ENCODE measurements around the gene SUCNR1. TPM values are rescaled to one million over a fixed set of nuclear protein-coding genes. Genes with fewer than 3 reads are reported as not detected.
"Not testable (repeated sequence)": the region's sequence is repeated elsewhere in the genome, so short reads cannot be mapped to it uniquely, and the experiment has no call there.

SUCNR1 gene
- total RNA-seq, 1 experiment from 2014 or later: 0.03 TPM

DNA sequence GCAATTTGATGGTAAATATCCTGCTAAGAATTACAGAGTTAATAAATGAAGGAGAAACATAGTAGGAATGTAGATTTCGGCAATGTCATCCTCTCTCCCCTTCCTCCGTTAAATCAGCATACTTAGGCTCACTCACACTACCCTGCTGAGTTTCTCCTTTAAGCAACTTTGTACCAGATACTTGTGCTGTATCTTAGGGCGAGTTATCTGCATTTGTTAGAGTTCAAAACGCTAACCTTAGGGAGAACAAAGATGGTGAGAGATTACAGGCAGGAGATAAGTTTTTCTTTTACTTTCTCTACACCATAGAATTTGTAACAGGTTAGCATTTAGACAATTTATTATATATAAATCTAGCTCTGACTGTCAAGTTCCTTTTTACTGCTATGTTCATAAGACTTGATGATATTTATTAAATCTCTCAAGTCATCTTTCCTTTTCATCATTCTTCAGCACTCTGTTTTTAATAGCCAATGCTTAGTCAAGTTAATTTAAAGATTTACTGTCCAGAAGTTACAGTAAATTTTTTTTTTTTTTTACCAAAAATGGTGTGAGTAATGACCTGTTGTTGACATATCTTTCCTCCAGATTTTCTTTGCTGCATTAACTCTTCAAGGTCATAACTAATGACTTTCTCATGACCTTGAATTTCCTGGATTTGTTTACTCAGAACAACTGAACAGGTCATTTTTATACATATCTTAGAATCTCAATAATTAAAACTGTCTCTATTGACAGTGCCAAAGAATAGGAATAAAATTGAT, 22.2 kb downstream of the SUCNR1 start:
- in situ Hi-C loops (cut with HindIII; ENCODE audit: low pct_unique_long_range_greater_than_20kb, low sequenced_read_pairs): no loop called here
- DNase-seq (ENCODE audit: low read depth, low spot score): no peak

- DNase-seq (ENCODE audit: low read depth, low spot score): no peak
- in situ Hi-C loops (cut with HindIII; ENCODE audit: low pct_unique_long_range_greater_than_20kb, low sequenced_read_pairs): no loop called here
Measured at GRCh38 chr3:151896246-151897012, 23.0 kb downstream of the SUCNR1 start.

- in situ Hi-C loops (cut with HindIII; ENCODE audit: low pct_unique_long_range_greater_than_20kb, low sequenced_read_pairs); DNase-seq (ENCODE audit: low read depth, low spot score): not testable (repeated sequence)
Measured at GRCh38 chr3:151898121-151898520, 24.7 kb downstream of the SUCNR1 start.

DNA sequence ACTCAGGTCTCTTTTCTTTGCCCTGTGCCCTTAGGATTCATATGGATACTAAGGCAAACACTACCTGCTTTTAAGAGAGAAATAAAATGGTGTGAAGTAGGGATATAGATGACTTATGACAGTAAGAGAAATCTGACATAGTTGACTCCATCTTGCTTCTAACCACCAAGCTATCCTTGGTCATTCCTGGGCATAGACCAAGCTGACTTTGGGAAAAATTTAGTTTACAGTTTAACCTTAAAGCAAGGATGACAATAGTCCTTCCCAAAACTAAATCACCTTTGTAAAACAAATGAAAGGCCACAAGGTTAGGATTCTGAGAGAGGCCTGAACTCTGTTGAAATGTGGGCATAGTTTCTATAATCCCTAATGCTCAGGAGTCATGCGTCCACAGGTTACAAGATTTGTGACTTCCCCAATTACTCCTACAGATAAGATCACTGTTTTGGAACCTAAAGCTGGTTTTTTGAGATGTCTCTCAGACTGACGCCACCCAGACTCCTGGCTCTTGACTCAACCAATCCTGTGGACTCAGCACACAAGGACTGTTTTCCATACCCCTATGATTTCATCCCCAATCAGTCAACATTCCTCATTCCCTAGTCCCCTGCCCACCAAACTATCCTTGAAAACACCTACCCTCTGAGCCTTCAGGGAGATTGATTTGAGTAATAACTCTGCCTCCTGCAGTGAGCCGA, 25.3 kb downstream of the SUCNR1 start:
- DNase-seq (ENCODE audit: low read depth, low spot score); in situ Hi-C loops (cut with HindIII; ENCODE audit: low pct_unique_long_range_greater_than_20kb, low sequenced_read_pairs): not testable (repeated sequence)

DNA sequence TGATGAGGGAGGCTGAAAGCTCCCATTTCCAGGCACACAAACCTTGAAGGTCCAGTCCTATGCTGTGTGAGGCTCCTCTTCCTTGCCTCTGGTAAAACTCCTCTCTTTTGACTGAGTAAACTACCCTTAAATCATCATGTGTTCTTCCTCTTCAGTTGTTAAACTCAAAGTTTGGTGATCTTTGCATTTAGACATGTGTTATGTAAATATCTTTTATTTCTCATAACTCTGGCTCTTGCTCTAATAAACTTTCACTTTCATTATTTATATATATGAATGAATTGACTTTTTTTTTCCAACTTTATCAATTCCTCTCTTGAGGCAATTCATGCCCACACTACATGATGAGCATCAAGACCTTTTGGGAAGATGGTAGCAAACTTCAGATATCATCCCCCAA, 26.6 kb downstream of the SUCNR1 start:
- in situ Hi-C loops (cut with HindIII; ENCODE audit: low pct_unique_long_range_greater_than_20kb, low sequenced_read_pairs): no loop called here
- no peak for DNase-seq (ENCODE audit: low read depth, low spot score)

- DNase-seq (ENCODE audit: low read depth, low spot score): no peak
- in situ Hi-C loops (cut with HindIII; ENCODE audit: low pct_unique_long_range_greater_than_20kb, low sequenced_read_pairs): no loop called here
Measured at GRCh38 chr3:151900460-151900859, 27.0 kb downstream of the SUCNR1 start.

DNA sequence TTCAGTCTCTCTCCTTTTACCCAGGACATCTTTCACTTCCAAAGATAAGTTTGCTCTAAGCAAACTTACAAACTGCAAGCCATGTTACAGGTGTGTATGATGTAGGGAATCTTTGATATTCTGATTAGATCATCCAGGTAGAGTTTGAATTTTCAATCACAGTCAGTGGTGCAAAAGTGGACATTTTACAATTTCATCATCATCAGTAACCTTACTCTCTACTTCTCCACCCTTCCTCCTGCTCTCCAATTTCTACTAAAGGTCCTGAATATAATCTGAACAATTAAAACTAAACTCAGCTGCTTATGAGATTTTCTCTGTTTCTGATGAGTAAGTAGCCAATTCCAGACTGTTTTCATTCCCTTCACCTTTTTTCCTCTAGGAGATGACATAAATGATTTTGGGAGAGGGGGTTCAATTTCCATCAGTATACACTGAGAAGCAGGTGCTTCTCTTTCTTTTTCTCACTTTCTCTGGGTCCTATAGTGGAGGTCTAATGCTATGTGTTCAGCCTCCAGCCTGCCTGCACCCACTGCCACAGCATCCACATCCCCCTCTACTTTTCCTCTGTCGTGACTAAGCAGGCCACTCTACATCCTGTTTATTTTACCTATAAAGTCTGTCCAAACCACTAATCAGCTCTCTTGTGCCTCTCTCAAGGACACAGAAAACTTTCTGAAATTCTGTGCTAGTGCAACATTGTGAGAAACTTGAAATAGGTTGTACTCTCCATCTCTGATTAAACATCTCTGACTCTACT, 27.6 kb downstream of the SUCNR1 start:
- in situ Hi-C loops (cut with HindIII; ENCODE audit: low pct_unique_long_range_greater_than_20kb, low sequenced_read_pairs): no loop called here
- no peak for DNase-seq (ENCODE audit: low read depth, low spot score)

GRCh38 chr3:151901644-151902285, 28.3 kb downstream of the SUCNR1 start:
- DNase-seq (ENCODE audit: low read depth, low spot score): no peak
- in situ Hi-C loops (cut with HindIII; ENCODE audit: low pct_unique_long_range_greater_than_20kb, low sequenced_read_pairs): no loop called here

DNA sequence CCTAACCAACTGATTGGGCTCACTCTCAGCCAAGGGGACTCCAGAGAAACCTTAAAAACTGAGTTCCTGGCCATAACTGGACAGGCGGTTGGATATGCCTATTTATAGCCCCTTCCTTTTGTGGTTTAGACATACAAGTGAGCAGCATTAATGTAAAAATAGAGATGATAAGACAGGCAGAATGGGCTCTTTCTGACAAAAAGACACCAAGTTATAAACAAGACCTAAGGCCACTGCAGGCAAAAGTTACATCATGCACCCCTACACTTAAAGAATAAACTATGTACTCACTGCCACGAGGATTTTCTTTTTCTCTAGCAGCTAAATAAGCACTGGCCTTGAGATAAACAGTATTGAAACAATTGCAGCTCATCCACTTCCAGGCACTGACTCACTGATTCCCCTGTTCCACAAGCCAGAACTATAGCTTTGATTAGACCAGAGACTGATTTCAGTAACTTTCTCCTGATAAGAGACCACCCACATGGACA, 30.1 kb downstream of the SUCNR1 start:
- peak; percentile 4 for DNase-seq (ENCODE audit: low read depth, low spot score)
- in situ Hi-C loops (cut with HindIII; ENCODE audit: low pct_unique_long_range_greater_than_20kb, low sequenced_read_pairs): no loop called here

- DNase-seq (ENCODE audit: low read depth, low spot score): no peak
- in situ Hi-C loops (cut with HindIII; ENCODE audit: low pct_unique_long_range_greater_than_20kb, low sequenced_read_pairs): no loop called here
Measured at GRCh38 chr3:151905647-151906046, 32.2 kb downstream of the SUCNR1 start.

- no peak for DNase-seq (ENCODE audit: low read depth, low spot score)
- in situ Hi-C loops (cut with HindIII; ENCODE audit: low pct_unique_long_range_greater_than_20kb, low sequenced_read_pairs): no loop called here
Measured at GRCh38 chr3:151906751-151907150, 33.3 kb downstream of the SUCNR1 start.

DNA sequence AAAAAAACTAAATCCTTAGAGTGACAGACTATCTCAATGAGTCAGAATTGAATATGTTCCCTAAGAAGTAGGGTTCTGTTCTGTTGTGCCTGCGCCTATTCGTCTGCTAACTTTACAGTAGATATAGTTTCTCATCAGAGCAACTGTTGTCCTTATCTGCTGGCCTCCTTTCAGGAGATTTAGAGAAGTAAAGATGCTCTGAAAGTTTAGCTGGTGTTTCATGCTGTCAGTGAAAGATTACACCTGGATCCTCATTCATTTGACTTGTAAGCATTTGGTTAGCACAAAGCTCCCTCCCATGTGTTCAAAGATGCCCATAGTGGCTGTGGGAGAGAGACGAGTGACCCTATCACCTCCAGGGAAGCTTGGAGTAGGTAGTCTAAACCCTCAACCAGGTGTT, 35.0 kb downstream of the SUCNR1 start:
- no peak for DNase-seq (ENCODE audit: low read depth, low spot score)
- in situ Hi-C loops (cut with HindIII; ENCODE audit: low pct_unique_long_range_greater_than_20kb, low sequenced_read_pairs): no loop called here

DNA sequence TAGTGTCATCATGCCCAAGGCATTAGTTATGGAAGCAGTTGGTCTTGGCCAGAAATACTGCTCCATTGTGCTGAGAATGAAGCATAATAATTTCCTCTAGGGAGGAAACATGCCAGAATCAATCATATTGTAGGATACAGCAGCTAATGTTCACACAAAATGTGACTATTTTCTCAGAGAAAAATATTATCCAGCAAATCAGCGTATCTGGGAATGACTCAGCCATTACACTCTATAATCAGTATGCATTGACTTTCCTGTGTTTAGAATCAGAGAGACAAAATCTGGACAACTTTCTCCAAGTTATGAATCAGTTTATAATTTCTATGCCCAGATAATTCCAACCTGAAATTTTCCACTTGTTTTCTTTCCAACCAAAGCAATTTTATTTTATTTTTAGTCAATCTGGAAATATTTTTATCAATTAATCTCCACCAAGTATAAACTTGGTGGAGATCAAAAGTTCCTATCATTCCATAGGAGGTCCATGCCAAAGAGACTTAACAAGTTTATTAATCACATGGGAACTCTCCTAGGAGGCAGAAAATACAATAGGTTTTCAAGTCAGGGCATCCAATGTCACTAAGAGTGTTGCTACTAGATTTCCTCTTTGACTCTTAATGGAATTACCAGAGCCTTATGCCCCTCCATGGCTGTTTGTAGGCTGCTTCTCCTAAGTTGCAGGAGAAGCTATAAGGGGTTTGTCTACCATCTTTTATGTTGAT, 36.4 kb downstream of the SUCNR1 start:
- in situ Hi-C loops (cut with HindIII; ENCODE audit: low pct_unique_long_range_greater_than_20kb, low sequenced_read_pairs): no loop called here
- no peak for DNase-seq (ENCODE audit: low read depth, low spot score)

- DNase-seq (ENCODE audit: low read depth, low spot score): no peak
- in situ Hi-C loops (cut with HindIII; ENCODE audit: low pct_unique_long_range_greater_than_20kb, low sequenced_read_pairs): no loop called here
Measured at GRCh38 chr3:151911462-151911861, 38.0 kb downstream of the SUCNR1 start.

DNA sequence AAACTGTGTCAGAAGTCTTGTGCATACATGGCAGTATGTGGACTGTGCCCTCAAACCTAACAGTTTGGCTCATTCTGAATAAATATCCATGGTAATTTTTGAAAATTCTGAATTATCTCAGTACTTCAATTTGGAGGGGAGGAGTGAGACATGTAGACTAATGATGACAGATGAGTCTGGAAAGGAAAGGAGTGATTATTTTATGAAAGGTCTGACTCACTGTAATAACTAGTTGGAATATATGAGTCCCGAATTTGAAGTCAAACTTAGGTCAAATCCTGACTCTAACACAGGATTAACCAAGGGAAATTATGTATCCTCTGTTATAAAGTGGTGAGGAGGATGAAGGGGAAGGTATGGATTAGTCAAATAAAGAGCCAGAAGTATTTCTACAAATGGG, 38.6 kb downstream of the SUCNR1 start:
- in situ Hi-C loops (cut with HindIII; ENCODE audit: low pct_unique_long_range_greater_than_20kb, low sequenced_read_pairs): no loop called here
- no peak for DNase-seq (ENCODE audit: low read depth, low spot score)

DNA sequence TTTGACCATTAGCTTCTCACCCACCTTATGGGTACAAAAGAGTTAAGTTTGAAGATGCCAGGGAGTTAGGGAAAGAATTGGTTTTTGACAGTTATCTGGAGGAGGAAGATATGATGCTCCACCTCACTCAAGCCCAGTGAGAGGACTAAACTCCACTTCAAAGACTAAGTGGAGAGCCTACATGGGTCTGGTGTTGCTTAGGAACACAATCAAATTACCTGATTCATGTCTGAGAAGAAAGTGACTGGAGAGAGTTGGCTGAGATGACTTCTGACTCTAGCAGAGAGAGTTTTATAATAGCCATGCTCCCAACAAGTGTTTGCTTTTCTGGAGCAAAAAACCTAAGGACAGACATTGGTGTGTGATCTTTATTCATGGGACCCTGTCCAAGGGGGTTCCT, 43.3 kb downstream of the SUCNR1 start:
- in situ Hi-C loops (cut with HindIII; ENCODE audit: low pct_unique_long_range_greater_than_20kb, low sequenced_read_pairs): no loop called here
- DNase-seq (ENCODE audit: low read depth, low spot score): no peak

Data from SK-MEL-5 (cell line).